Body of pancreas (tissue), 4 donors: ENCODE data around the gene LNX1.

Experiments
- CTCF ChIP-seq, 7 experiments: fragments of 450-650 bp in 4 of 7; fragments of 200-600 bp in 3 of 7; sonication (generic) in 3 of 7; IDR thresholded peaks; one replicate each; pipeline ENCODE4 v1.5.1; 2016 to 2019; ENCODE audit warnings: antibody characterized with exemption in 7 of 7
- POLR2A ChIP-seq, 3 donors: fragments of 450-650 bp; IDR thresholded peaks; one replicate each; pipeline ENCODE4 v1.6.1; 2016; ENCODE audit warnings: antibody characterized with exemption in 3 of 3, mild to moderate bottlenecking in 2 of 3

- TF ChIP-seq POLR2A (IDR thresholded peaks at IDR 0.05) = no peak
- TF ChIP-seq CTCF (IDR thresholded peaks at IDR 0.05) = no peak
Measured at GRCh38 chr4:53419208-53419607, 172.1 kb downstream of the LNX1 start.
